Endothelial cell of umbilical vein (primary cell): ENCODE results near the gene SEMA5A. TPM values are rescaled to one million over a fixed set of nuclear protein-coding genes. Genes with fewer than 3 reads are reported as not detected.

ENCODE experiments used
- BruUV-seq: library from RNA; stranded (reverse); fragments of 400-500 nt; replicated peaks from 2 replicates; lab custom pipeline; 2021; lab: Mats Ljungman, UMichigan
- CTCF ChIA-PET: fragments of 300-600, 350-600 bp; sonication (Branson Sonifier 250); formaldehyde crosslinking; loops from one replicate; lab custom pipeline; 2021; ENCODE audit warnings: antibody characterized with exemption, inconsistent platforms; lab: Charles Lee
- POLR2A ChIA-PET: fragments of 300-600, 350-600 bp; sonication (Branson Sonifier 250); formaldehyde crosslinking; loops from one replicate; lab custom pipeline; 2021; ENCODE audit warnings: antibody characterized with exemption, inconsistent platforms; lab: Charles Lee
- DNase-seq: peaks from one replicate; pipeline ENCODE4 v3.0.0-alpha.2; 2011; ENCODE audit warnings: low read depth, low spot score
- FAIRE-seq: peaks from 2 replicates; lab custom pipeline; 2011; peaks lifted over from hg19 to GRCh38; lab: Jason Lieb, UNC
- H2AFZ ChIP-seq: 2 replicates; pipeline ENCODE4 v1.6.0; 2012; ENCODE audit warnings: low read depth, low read length, control low read depth, inconsistent platforms
- H3K27ac ChIP-seq: 2 replicates; pipeline ENCODE4 v1.5.1; 2011; ENCODE audit warnings: low read depth, mild to moderate bottlenecking, control low read depth, low read length, moderate library complexity; ENCODE audit not compliant: insufficient read depth
- H3K27me3 ChIP-seq, 2 experiments: 2 replicates each; pipeline versions ENCODE4 v1.6.0 to v1.6.1; 2011; ENCODE audit warnings: low read length in 2 of 2, mixed read lengths in 1 of 2; ENCODE audit not compliant: control insufficient read depth in 2 of 2, insufficient read depth in 2 of 2
- H3K36me3 ChIP-seq, 2 experiments: 2 replicates in 1 of 2; 3 replicates in 1 of 2; pipeline ENCODE4 v1.5.1; 2011; ENCODE audit warnings: low read length in 2 of 2, mild to moderate bottlenecking in 1 of 2, moderate library complexity in 1 of 2; ENCODE audit not compliant: control insufficient read depth in 2 of 2, insufficient read depth in 2 of 2; ENCODE audit errors: extremely low read depth in 1 of 2
- H3K4me1 ChIP-seq: 3 replicates; pipeline ENCODE4 v1.5.1; 2011; ENCODE audit warnings: mild to moderate bottlenecking, low read length; ENCODE audit not compliant: control insufficient read depth, insufficient read depth; ENCODE audit errors: extremely low read depth
- H3K4me2 ChIP-seq: 2 replicates; pipeline ENCODE4 v1.6.1; 2011; ENCODE audit warnings: low read length, control low read depth, mixed read lengths; ENCODE audit not compliant: insufficient read depth
- H3K4me3 ChIP-seq, 3 experiments: fragments of 200-600 bp in 1 of 3; sonication (generic), shearing (Covaris generic) in 1 of 3; replicated peaks in 1 of 3; 2 replicates each; pipeline ENCODE4 v1.5.1; 2011 to 2016; ENCODE audit warnings: control low read depth in 3 of 3, low read length in 3 of 3, mild to moderate bottlenecking in 2 of 3, inconsistent platforms in 1 of 3, low read depth in 1 of 3, moderate library complexity in 1 of 3; ENCODE audit not compliant: insufficient read depth in 1 of 3
- H3K79me2 ChIP-seq: 2 replicates; pipeline ENCODE4 v1.6.0; 2012; ENCODE audit warnings: low read length, inconsistent platforms; ENCODE audit not compliant: control insufficient read depth, insufficient read depth
- H3K9ac ChIP-seq: replicated peaks from 2 replicates; pipeline ENCODE3; 2011; ENCODE audit warnings: low read length, control low read depth; ENCODE audit not compliant: insufficient read depth; ENCODE audit errors: extremely low read depth
- H3K9me1 ChIP-seq: replicated peaks from 3 replicates; pipeline ENCODE4 v1.6.0; 2011; ENCODE audit warnings: mild to moderate bottlenecking, low read length; ENCODE audit not compliant: control insufficient read depth, insufficient read depth; ENCODE audit errors: extremely low read depth
- H3K9me3 ChIP-seq: replicated peaks from 2 replicates; pipeline ENCODE4 v1.5.1; 2012; ENCODE audit warnings: low read length, inconsistent platforms; ENCODE audit not compliant: control insufficient read depth, insufficient read depth
- H4K20me1 ChIP-seq: replicated peaks from 2 replicates; pipeline ENCODE3; 2011; ENCODE audit warnings: mild to moderate bottlenecking, low read length; ENCODE audit not compliant: control insufficient read depth, insufficient read depth; ENCODE audit errors: extremely low read depth
- CTCF ChIP-seq, 2 donors: IDR thresholded peaks; 1 replicate in 1 of 2; 2 replicates in 1 of 2; pipeline ENCODE4 v1.5.1; 2011; ENCODE audit warnings: low read length in 2 of 2, mild to moderate bottlenecking in 2 of 2, moderate library complexity in 2 of 2, control low read depth in 1 of 2, inconsistent platforms in 1 of 2, low read depth in 1 of 2; ENCODE audit not compliant: insufficient read depth in 1 of 2; ENCODE audit errors: extremely low read depth in 1 of 2
- EZH2 ChIP-seq: IDR thresholded peaks from 2 replicates; pipeline ENCODE4 v1.6.1; 2012; ENCODE audit warnings: borderline replicate concordance, low read depth, mild to moderate bottlenecking, moderate library complexity, low read length, inconsistent platforms; ENCODE audit not compliant: severe bottlenecking
- FOS ChIP-seq: IDR thresholded peaks from 2 replicates; pipeline ENCODE4 v1.6.1; 2011; ENCODE audit warnings: mild to moderate bottlenecking, low read length, moderate library complexity, borderline replicate concordance; ENCODE audit not compliant: insufficient read depth
- GATA2 ChIP-seq: IDR thresholded peaks from 2 replicates; pipeline ENCODE4 v1.7.0; 2011; ENCODE audit warnings: low read depth, mild to moderate bottlenecking, moderate library complexity, mixed read lengths, low read length; ENCODE audit not compliant: insufficient read length, insufficient read depth
- JUN ChIP-seq: IDR thresholded peaks from 2 replicates; pipeline ENCODE4 v1.6.1; 2011; ENCODE audit warnings: borderline replicate concordance, low read depth; ENCODE audit not compliant: insufficient read length, insufficient read depth
- MAX ChIP-seq: IDR thresholded peaks from 2 replicates; pipeline ENCODE4 v1.6.1; 2011; ENCODE audit not compliant: insufficient read depth, insufficient read length
- MYC ChIP-seq: IDR thresholded peaks from one replicate; pipeline ENCODE4 v1.6.1; 2011; ENCODE audit warnings: mild to moderate bottlenecking, low read depth, low read length
- POLR2A ChIP-seq: IDR thresholded peaks from 2 replicates; pipeline ENCODE4 v1.6.1; 2012; ENCODE audit warnings: low read depth, mild to moderate bottlenecking, control low read depth, low read length
- POLR2AphosphoS5 ChIP-seq: IDR thresholded peaks from 2 replicates; pipeline ENCODE4 v1.6.1; 2012; ENCODE audit warnings: low read depth, mild to moderate bottlenecking, control low read depth, low read length, moderate library complexity; ENCODE audit not compliant: insufficient read depth
- dilution Hi-C: fragments of 300-500 bp; cut with MboI; formaldehyde crosslinking; loops from one replicate; pipeline ENCODE4 v1.15.0; 2019; ENCODE audit warnings: low sequenced_read_pairs; ENCODE audit not compliant: extremely low pct_ligation_motif_present
- intact Hi-C: fragments of 100-400 bp; cut with micrococcal nuclease; formaldehyde crosslinking; loops from one replicate; pipeline ENCODE4 v1.10.0; 2022
- polyA plus RNA-seq, 4 experiments: library from polyadenylated mRNA; depleted of rRNA in 3 of 4; stranded (reverse) in 3 of 4; unstranded in 1 of 4; fragments of >200 nt; gene quantifications; 2 replicates each; pipeline versions ENCODE4 v1.2.1 to v1.2.3, GENCODE V29; 2011 to 2012; ENCODE audit warnings: missing spikeins in 1 of 4
- total RNA-seq: library from RNA; stranded (reverse); gene quantifications from 2 replicates; pipeline ENCODE4 v1.2.3, GENCODE V29; 2021

Gene SEMA5A
- total and polyA plus RNA-seq, 2 donors (not counting 3 experiments of a cell fraction or from before 2014, with no cell fraction given), result 0.04 to 0.06 TPM

GRCh38 chr5:9415566-9415965, 130.3 kb downstream of the SEMA5A start:
- POLR2A ChIA-PET, result no interaction called here
- Histone ChIP-seq H4K20me1 (no peaks in the 10 kb centered on the region), H3K27ac (no peak overlapping the region), H3K79me2 (no peaks in the 10 kb centered on the region), H3K9ac (no peak overlapping the region), H3K4me1 (no peaks in the 10 kb centered on the region), H3K4me3 (no peak overlapping the region), H3K4me2 (no peak overlapping the region), H3K27me3 (no peaks in the 10 kb centered on the region), H3K9me3 (no peaks in the 10 kb centered on the region), H2AFZ (no peak overlapping the region), H3K9me1 (no peaks in the 10 kb centered on the region), H3K36me3 (no peaks in the 10 kb centered on the region)
- TF ChIP-seq GATA2 (no peak), JUN (no peak), MAX (no peak), EZH2 (no peak), CTCF (IDR thresholded peaks at IDR 0.05; ENCODE audit: extremely low read depth in 1 of 2, insufficient read depth in 1 of 2, low read depth in 1 of 2, low read length in 2 of 2) (no peak), POLR2AphosphoS5 (no peak), FOS (no peak), MYC (no peak), POLR2A (no peak)
- DNase-seq, result no peak
- no peak for FAIRE-seq
- dilution Hi-C loops (no loop called here), intact Hi-C loops (no loop called here)
- BruUV-seq, result no TSS peak
- CTCF ChIA-PET, result no interaction called here
